GM20431 (cell line): Measurements from ENCODE around the gene RNF182.
"Not testable (repeated sequence)": the region's sequence is repeated elsewhere in the genome, so short reads cannot be mapped to it uniquely, and the experiment has no call there.

Experiments
- in situ Hi-C: fragments of 300-500 bp; cut with MseI, MboI; formaldehyde crosslinking; loops from one replicate; pipeline ENCODE4 v1.15.0; 2020; ENCODE audit warnings: low sequenced_read_pairs; ENCODE audit not compliant: unreplicated experiment

Gene RNF182, protein sequence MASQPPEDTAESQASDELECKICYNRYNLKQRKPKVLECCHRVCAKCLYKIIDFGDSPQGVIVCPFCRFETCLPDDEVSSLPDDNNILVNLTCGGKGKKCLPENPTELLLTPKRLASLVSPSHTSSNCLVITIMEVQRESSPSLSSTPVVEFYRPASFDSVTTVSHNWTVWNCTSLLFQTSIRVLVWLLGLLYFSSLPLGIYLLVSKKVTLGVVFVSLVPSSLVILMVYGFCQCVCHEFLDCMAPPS

GRCh38 chr6:13924949-13925881, at the start of gene RNF182:
TSS of gene RNF182 (plus strand) at chr6:13924952. CDS start at chr6:13977120, 52,168 bp downstream.
- in situ Hi-C loops, result loop anchor here (25.0 kb wide), 1 partner anchor 212 kb away; no protein-coding TSS in a partner anchor

DNA sequence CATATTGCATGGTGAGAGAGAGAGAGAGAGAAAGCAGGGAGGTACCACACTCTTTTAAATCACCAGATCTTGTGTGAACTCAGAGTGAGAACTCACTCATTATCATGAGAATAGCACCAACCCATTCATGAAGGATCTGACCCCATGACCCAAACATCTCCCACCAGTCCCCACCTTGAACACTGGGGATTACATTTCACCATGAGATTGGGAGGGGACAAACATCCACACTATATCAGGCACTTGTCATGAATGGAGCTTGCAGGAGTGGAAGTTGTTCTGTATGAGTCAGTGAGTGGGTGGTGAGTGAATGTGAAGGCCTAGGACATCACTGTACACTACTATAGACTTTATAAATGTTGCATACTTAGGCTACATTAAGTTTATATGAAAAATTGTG, 47.7 kb upstream of the RNF182 start:
- in situ Hi-C loops, result no loop called here

GRCh38 chr6:13880061-13880663, 44.6 kb upstream of the RNF182 start:
- in situ Hi-C loops, result not testable (repeated sequence)

DNA sequence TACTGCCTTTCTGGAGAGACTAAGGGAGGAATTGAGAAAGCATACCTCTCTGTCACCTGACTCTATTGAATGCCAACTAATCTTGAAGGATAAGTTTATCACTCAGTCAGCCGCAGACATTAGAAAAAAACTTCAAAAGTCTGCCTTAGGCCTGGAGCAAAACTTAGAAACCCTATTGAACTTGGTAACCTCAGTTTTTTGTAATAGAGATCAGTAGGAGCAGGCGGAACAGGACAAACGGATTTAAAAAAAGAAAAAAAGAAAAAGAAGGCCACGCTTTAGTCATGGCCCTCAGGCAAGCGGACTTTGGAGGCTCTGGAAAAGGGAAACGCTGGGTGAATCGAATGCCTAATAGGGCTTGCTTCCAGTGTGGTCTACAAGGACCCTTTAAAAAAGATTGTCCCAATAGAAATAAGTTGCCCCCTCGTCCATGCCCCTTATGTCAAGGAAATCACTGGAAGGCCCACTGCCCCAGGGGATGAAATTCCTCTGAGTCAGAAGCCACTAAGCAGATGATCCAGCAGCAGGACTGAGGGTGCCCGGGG, 43.1 kb upstream of the RNF182 start:
- in situ Hi-C loops, result no loop called here

GRCh38 chr6:13883966-13884365, 40.8 kb upstream of the RNF182 start:
- in situ Hi-C loops, result no loop called here

- in situ Hi-C loops, result no loop called here
These were observed 40.4 kb upstream of the RNF182 start for GRCh38 chr6:13884397-13884796.

DNA sequence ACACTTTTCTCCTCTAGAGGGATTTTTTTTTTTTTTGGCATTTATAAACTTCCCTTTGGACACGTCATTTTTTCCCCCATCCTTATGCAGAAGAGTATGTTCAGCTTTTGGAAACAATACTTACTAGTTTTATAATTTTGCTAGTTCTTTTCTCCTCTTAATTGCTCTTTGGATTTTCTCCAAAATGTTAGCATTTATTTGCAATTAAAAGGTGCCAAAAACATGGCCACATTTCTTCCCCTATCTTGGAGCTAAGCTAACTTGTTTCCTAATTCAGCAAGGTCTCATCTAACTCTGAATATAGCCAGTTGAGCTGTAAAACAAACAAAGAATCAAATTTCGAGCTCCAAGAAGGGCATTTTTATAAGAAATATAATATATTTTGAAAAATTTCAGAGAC, 39.2 kb upstream of the RNF182 start:
- in situ Hi-C loops, result no loop called here

DNA sequence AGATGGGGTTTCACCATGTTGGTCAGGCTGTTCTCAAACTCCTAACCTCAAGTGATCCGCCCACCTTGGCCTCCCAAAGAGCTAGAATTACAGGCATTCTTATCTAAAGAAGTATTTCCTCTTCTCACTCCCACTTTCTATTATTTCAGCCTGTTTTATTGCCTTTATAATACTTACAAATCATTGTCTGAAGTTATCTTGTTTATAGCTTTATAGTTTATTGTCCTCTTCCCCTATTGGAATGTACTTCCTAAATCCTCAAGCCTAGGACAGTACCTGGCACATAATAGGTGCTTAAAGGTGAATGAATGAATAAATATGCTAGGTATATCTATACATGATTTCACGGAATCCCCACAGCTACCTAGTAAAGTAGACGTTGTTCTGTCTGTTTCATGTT, 37.8 kb upstream of the RNF182 start:
- in situ Hi-C loops, result no loop called here

GRCh38 chr6:13892017-13892645, 32.6 kb upstream of the RNF182 start:
- in situ Hi-C loops, result no loop called here

GRCh38 chr6:13902922-13903321, 21.8 kb upstream of the RNF182 start:
- in situ Hi-C loops, result loop anchor here (25.0 kb wide), 1 partner anchor 234 kb away; no protein-coding TSS in a partner anchor

- in situ Hi-C loops, result loop anchor here (25.0 kb wide), 1 partner anchor 234 kb away; no protein-coding TSS in a partner anchor
These were observed 21.4 kb upstream of the RNF182 start for GRCh38 chr6:13903364-13903763.

GRCh38 chr6:13907001-13907350, 17.8 kb upstream of the RNF182 start:
- in situ Hi-C loops, result loop anchor here (25.0 kb wide), 1 partner anchor 230 kb away; no protein-coding TSS in a partner anchor

GRCh38 chr6:13907614-13908215, 17.0 kb upstream of the RNF182 start:
- in situ Hi-C loops, result loop anchor here (25.0 kb wide), 1 partner anchor 230 kb away; no protein-coding TSS in a partner anchor

GRCh38 chr6:13908955-13909381, 15.8 kb upstream of the RNF182 start:
- in situ Hi-C loops, result loop anchor here (25.0 kb wide), 1 partner anchor 228 kb away; no protein-coding TSS in a partner anchor

- in situ Hi-C loops, result loop anchor here (10.0 to 25.0 kb wide), 2 partner anchors 154 to 227 kb away; no protein-coding TSS in a partner anchor
These were observed 14.3 kb upstream of the RNF182 start for GRCh38 chr6:13910443-13910842.

DNA sequence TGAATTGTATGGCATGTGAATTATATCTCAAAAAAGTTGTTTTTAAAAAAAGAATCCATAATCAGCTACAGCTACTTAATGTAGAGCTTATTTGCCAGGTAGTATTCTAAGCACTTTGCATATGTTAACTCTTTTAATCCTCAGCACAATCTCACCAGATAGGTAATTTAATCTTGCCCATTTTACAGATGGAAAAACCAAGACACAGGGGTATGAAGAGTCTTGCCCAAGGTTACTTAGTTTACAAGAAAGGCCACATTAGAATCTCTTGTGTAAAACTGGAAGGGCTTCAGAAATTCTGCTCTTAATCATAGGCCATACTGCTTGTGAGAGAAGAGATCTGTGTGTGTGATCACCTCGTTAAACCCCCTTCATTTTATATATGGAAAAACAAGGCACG, 13.4 kb upstream of the RNF182 start:
- in situ Hi-C loops, result loop anchor here (10.0 to 25.0 kb wide), 2 partner anchors 153 to 226 kb away; no protein-coding TSS in a partner anchor

DNA sequence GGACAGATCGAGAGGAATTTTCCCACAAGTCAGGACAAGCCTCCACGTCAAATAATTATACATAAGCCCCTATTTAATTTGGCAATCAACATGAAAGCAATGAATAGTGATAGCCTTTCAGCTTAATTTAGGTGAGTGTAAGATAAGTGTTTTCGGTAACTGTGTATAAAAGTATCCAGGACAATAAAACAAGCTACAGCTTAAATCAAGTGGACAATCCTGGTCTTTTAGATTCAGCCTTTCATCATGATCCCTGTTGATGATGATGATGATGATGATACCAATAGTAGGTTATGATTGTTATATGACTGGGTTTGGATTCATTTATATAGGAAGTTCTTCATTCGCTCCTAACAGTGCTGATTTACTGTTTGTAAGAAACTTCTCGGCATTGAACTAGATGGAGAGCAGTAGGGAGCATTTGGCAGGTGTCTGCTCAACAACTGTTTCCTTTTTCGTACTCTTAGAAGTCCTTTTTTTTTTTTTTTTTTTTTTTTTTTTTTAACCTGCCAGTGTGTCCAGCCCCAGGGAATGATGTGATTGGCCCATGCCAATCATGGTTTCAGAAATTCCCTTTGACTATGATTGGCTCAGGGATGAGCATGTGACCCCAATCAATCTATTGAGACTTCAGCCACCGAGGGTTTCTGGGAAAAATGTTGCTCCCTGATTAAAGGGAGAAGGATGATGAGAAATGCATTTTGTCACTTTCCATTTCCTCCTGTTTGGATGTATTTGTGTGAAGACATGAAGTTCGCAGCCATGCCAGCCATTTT, 11.3 kb upstream of the RNF182 start:
- in situ Hi-C loops, result loop anchor here (10.0 to 25.0 kb wide), 2 partner anchors 151 to 224 kb away; no protein-coding TSS in a partner anchor

GRCh38 chr6:13914351-13914750, 10.4 kb upstream of the RNF182 start:
- in situ Hi-C loops, result loop anchor here (10.0 to 25.0 kb wide), 2 partner anchors 150 to 223 kb away; no protein-coding TSS in a partner anchor
